K562 (cell line): ENCODE results near the gene E2F3. TPM values are rescaled to one million over a fixed set of nuclear protein-coding genes. Genes with fewer than 3 reads are reported as not detected.
A peak's percentile ranks its signal among the peaks of the same experiment; 100 is the strongest.

Experiments used
- ATAC-seq: fragments of 200-7000 bp; cut with Tn5 transposase; 3 replicates; pipeline ENCODE4 v1.9.1; 2020; ENCODE audit warnings: moderate library complexity
- BruUV-seq: library from RNA; stranded (reverse); fragments of 400-500 nt; replicated peaks from 2 replicates; lab custom pipeline; 2021; lab: Mats Ljungman, UMichigan
- CTCF ChIA-PET: fragments of 300-600 bp; formaldehyde crosslinking; extraction: SDS; loops from one replicate; lab custom pipeline; 2021; ENCODE audit warnings: low intra/inter-chr PET ratio; lab: Yijun Ruan, JAX
- POLR2A ChIA-PET: fragments of 300-600, 350-650 bp; sonication (Branson Sonifier 250); formaldehyde crosslinking; extraction: SDS; loops from one replicate; lab custom pipeline; 2021; ENCODE audit warnings: antibody characterized with exemption, inconsistent platforms; lab: Yijun Ruan, JAX
- DNase-seq, 4 experiments: peaks; one replicate each; pipeline versions ENCODE4 v3.0.0 to v3.0.0-alpha.2; 2011 to 2018; ENCODE audit warnings: low spot score in 3 of 4, mixed read lengths in 3 of 4; ENCODE audit errors: extremely low read depth in 1 of 4
- FAIRE-seq: peaks from 2 replicates; lab custom pipeline; 2011; peaks lifted over from hg19 to GRCh38; lab: Jason Lieb, UNC
- H2AFZ ChIP-seq: 2 replicates; pipeline ENCODE4 v1.6.0; 2011; ENCODE audit warnings: low read depth, low read length, control low read depth, inconsistent platforms
- H3K27ac ChIP-seq: fragments of 200-600 bp; 3 replicates; pipeline ENCODE4 v1.8.0; 2011; ENCODE audit warnings: low read depth, mild to moderate bottlenecking, control low read depth, inconsistent platforms, low read length, moderate library complexity, mixed read lengths; ENCODE audit errors: extremely low read depth
- H3K27me3 ChIP-seq, 2 experiments: fragments of 300-600 bp in 1 of 2; 2 replicates in 1 of 2; 3 replicates in 1 of 2; pipeline versions ENCODE4 v1.6.0 to v1.8.0; 2011; ENCODE audit warnings: inconsistent platforms in 2 of 2, low read length in 2 of 2, mild to moderate bottlenecking in 1 of 2, mixed read lengths in 1 of 2, moderate library complexity in 1 of 2; ENCODE audit not compliant: control insufficient read depth in 2 of 2, insufficient read depth in 2 of 2
- H3K36me3 ChIP-seq: fragments of 300-600 bp; 3 replicates; pipeline ENCODE4 v1.8.0; 2011; ENCODE audit warnings: mild to moderate bottlenecking, low read length, inconsistent platforms; ENCODE audit not compliant: control insufficient read depth, insufficient read depth
- H3K4me1 ChIP-seq, 2 experiments: fragments of 200-600 bp in 1 of 2; replicated peaks in 1 of 2; 2 replicates in 1 of 2; 3 replicates in 1 of 2; pipeline versions ENCODE4 v1.5.1 to v1.8.0; 2011; ENCODE audit warnings: inconsistent platforms in 2 of 2, low read length in 2 of 2, mild to moderate bottlenecking in 1 of 2, mixed read lengths in 1 of 2, moderate library complexity in 1 of 2; ENCODE audit not compliant: control insufficient read depth in 2 of 2, insufficient read depth in 2 of 2
- H3K4me2 ChIP-seq: 2 replicates; pipeline ENCODE4 v1.6.1; 2011; ENCODE audit warnings: low read length, control low read depth, inconsistent platforms, mixed read lengths; ENCODE audit not compliant: insufficient read depth
- H3K4me3 ChIP-seq: fragments of 200-600 bp; sonication (generic), shearing (Covaris generic); 2 replicates; pipeline ENCODE4 v1.5.1; 2016; ENCODE audit warnings: control low read depth, inconsistent platforms
- H3K79me2 ChIP-seq: fragments of 200-600 bp; 3 replicates; pipeline ENCODE4 v1.8.0; 2011; ENCODE audit warnings: low read length, inconsistent platforms; ENCODE audit not compliant: control insufficient read depth, insufficient read depth
- H3K9ac ChIP-seq, 2 experiments: 2 replicates each; pipeline versions ENCODE4 v1.6.0 to v1.6.1; 2011; ENCODE audit warnings: low read depth in 2 of 2, low read length in 2 of 2, control low read depth in 1 of 2, inconsistent platforms in 1 of 2, mild to moderate bottlenecking in 1 of 2, mixed read lengths in 1 of 2; ENCODE audit not compliant: insufficient read depth in 1 of 2
- H3K9me1 ChIP-seq: one replicate; pipeline ENCODE4 v1.6.0; 2011; ENCODE audit warnings: inconsistent platforms, mild to moderate bottlenecking, low read length, moderate library complexity; ENCODE audit not compliant: control insufficient read depth, insufficient read depth
- H3K9me3 ChIP-seq: replicated peaks from 2 replicates; pipeline ENCODE4 v1.5.1; 2011; ENCODE audit warnings: low read depth, low read length, inconsistent platforms; ENCODE audit not compliant: control insufficient read depth, insufficient read depth
- H4K20me1 ChIP-seq: replicated peaks from 2 replicates; pipeline ENCODE4 v1.6.1; 2011; ENCODE audit warnings: low read length, inconsistent platforms, mixed read lengths; ENCODE audit not compliant: control insufficient read depth, insufficient read depth
- ARNT ChIP-seq, 2 experiments: fragments of 450-650 bp; IDR thresholded peaks; 2 replicates each; pipeline ENCODE4 v1.6.1; 2016; ENCODE audit warnings: mild to moderate bottlenecking in 1 of 2
- CEBPG ChIP-seq, 3 experiments: fragments of 200-800 bp in 1 of 3; sonication (Bioruptor generic) in 1 of 3; sonication (generic) in 1 of 3; formaldehyde crosslinking in 1 of 3; IDR thresholded peaks in 2 of 3; conservative IDR thresholded peaks in 1 of 3; 2 replicates each; pipeline versions ENCODE4 v1.6.1 to v1.8.0; 2016 to 2022; ENCODE audit warnings: missing compliant biosample characterization in 2 of 3, missing genetic modification characterization in 2 of 3, mild to moderate bottlenecking in 1 of 3, missing genetic modification reagents in 1 of 3
- CREM ChIP-seq: IDR thresholded peaks from 2 replicates; pipeline ENCODE4 v1.6.1; 2014; ENCODE audit warnings: antibody characterized with exemption, low read depth
- CTBP1 ChIP-seq: fragments of 450-650 bp; IDR thresholded peaks from 2 replicates; pipeline ENCODE4 v1.6.1; 2016; ENCODE audit warnings: borderline replicate concordance
- MCM3 ChIP-seq: fragments of 450-650 bp; IDR thresholded peaks from 2 replicates; pipeline ENCODE4 v1.6.1; 2016
- MECOM ChIP-seq: fragments of 250-450 bp; sonication (Bioruptor Pico); IDR thresholded peaks from 2 replicates; pipeline ENCODE4 v1.8.0; 2022; ENCODE audit warnings: inconsistent platforms
- MTA2 ChIP-seq: fragments of 450-650 bp; IDR thresholded peaks from 2 replicates; pipeline ENCODE4 v1.6.1; 2016; ENCODE audit warnings: low read depth
- NRF1 ChIP-seq, 2 experiments: fragments of 450-650 bp; IDR thresholded peaks in 1 of 2; conservative IDR thresholded peaks in 1 of 2; 2 replicates each; pipeline ENCODE4 v1.6.1; 2014; ENCODE audit warnings: mild to moderate bottlenecking in 2 of 2
- RBM25 ChIP-seq: fragments of 200-400 bp; formaldehyde crosslinking; IDR thresholded peaks from 2 replicates; pipeline ENCODE4 v1.6.1; 2018; ENCODE audit warnings: low read length, low read depth, moderate library complexity; ENCODE audit not compliant: severe bottlenecking
- TRIM24 ChIP-seq, 2 experiments: fragments of 450-650 bp; IDR thresholded peaks; 2 replicates each; pipeline ENCODE4 v1.6.1; 2016
- ZFP1 ChIP-seq: fragments of 450-650 bp; formaldehyde crosslinking; IDR thresholded peaks from 2 replicates; pipeline ENCODE4 v1.4.0; 2020; ENCODE audit warnings: mild to moderate bottlenecking, mixed read lengths
- ZNF347 ChIP-seq: fragments of 450-650 bp; formaldehyde crosslinking; IDR thresholded peaks from 2 replicates; pipeline ENCODE4 v1.4.0; 2020; ENCODE audit warnings: low read depth, mild to moderate bottlenecking, moderate library complexity
- WGBS: fragments of 100-300 bp; shearing (Covaris generic); methylation state at CpG from one replicate; pipeline ENCODE4 v1.1.6; 2016; ENCODE audit warnings: low coverage, mixed read lengths; ENCODE audit not compliant: insufficient coverage; ENCODE audit errors: missing lambda C conversion rate; 5-methylcytosine and 5-hydroxymethylcytosine counted together
- in situ Hi-C: fragments of 300-500 bp; cut with MboI; formaldehyde crosslinking; loops from 4 replicates; pipeline ENCODE4 v1.15.0; 2018; ENCODE audit warnings: inconsistent platforms, mixed read lengths
- intact Hi-C: fragments of 100-400 bp; cut with micrococcal nuclease; formaldehyde crosslinking; loops from 2 replicates; pipeline ENCODE4 v1.14.2; 2022
- polyA plus RNA-seq, 8 experiments: library from polyadenylated mRNA; depleted of rRNA in 4 of 8; stranded (reverse) in 5 of 8; unstranded in 3 of 8; fragments of >200 nt; fragmentation: Nextera tagmentation in 2 of 8; fragmentation: Illumina TruSeq in 1 of 8; extraction: Ambion mirVana in 2 of 8; extraction: Trizol in 1 of 8; gene quantifications; 2 replicates each; pipeline versions ENCODE4 v1.2.1 to v1.2.3, GENCODE V29; 2011 to 2014; ENCODE audit warnings: inconsistent platforms in 1 of 8, missing spikeins in 1 of 8
- total RNA-seq, 7 experiments: library from RNA; depleted of rRNA in 6 of 7; stranded (reverse); fragments of >200 nt in 6 of 7; fragmentation: Illumina TruSeq in 2 of 7; extraction: Trizol in 2 of 7; gene quantifications; 2 replicates each; pipeline versions ENCODE4 v1.2.1 to v1.2.3, GENCODE V29; 2011 to 2021; ENCODE audit warnings: low replicate concordance in 1 of 7
- TF ChIP-seq, protein P1 (sequence below), 2 experiments: IDR thresholded peaks in 1 of 2; conservative IDR thresholded peaks in 1 of 2; 2 replicates each; pipeline ENCODE4 v1.6.1; 2016; ENCODE audit warnings: low read depth in 2 of 2, mild to moderate bottlenecking in 1 of 2, missing compliant biosample characterization in 1 of 2, missing genetic modification characterization in 1 of 2, moderate library complexity in 1 of 2
- TF ChIP-seq, protein P2 (sequence below): sonication (generic); formaldehyde crosslinking; IDR thresholded peaks from 2 replicates; pipeline ENCODE4 v1.8.1; 2023; ENCODE audit warnings: mild to moderate bottlenecking, missing genetic modification reagents

E2F3 gene
- total and polyA plus RNA-seq, 9 of the 15 experiments (the other 6 are each of a cell fraction or from before 2014, with no cell fraction given): 11.1 to 44.7 (median 27.2) TPM

DNA sequence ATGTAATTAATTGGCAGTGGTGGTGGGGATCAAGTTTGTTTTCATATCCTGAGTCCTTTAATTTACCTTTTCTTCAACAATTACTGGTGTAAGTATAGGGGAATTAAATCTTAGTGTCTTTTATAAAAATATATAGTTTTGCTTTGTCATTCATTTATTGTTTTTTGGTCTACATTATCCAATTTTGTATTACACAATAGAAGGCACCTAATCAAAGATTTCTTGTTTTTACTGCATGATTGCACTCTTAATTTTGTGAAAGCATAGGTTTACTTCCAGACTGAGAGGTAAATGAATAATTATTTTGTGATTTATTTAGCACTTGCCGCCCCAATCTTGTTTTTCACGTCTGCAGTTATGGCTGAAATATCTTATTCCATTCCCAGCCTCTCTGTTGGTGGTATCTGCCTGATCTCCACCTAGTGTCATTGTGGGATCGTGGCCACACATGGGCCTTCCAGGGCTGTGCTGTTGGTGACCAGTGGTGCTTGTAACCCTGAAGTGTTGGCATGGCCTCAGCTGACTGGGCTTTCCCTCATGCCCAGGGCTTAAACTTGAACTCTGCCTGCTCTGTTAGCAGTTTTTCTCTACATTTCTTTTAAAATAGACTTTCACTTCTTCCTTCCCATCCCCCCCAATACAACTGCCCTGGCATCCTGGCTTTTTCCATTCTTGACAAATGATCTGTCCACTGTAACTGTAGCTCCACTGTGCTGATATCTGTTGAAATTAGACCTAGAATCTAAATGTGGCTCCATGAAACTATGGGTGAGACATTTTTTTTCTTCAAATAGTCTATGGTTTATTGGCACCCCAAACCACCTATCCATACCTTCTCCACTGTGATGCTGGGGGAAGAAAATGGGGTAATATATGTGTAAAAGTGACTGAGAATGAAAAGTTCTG lies 24.8 kb downstream of the E2F3 start:
- in situ Hi-C loops (no loop called here), intact Hi-C loops (no loop called here)
- Histone ChIP-seq H3K27ac (peak overlapping the region; percentile 19; the same call in 1 of the 3 replicates), H3K4me2 (0 out of 2 replicates have a peak overlapping the region, but pooled peaks have one; percentile 14), H3K36me3 (peaks cover 66% of the 10 kb centered on the region), H4K20me1 (peaks cover 28% of the 10 kb centered on the region), H3K9ac (peak overlapping the region in 1 of 2 experiments; percentile 50; a peak in 1 of 4 replicates), H3K27me3 (no peaks in the 10 kb centered on the region), H3K9me1 (peaks cover 2% of the 10 kb centered on the region), H3K79me2 (peaks cover 99% of the 10 kb centered on the region), H3K4me3 (no peak overlapping the region), H3K4me1 (peaks cover 36 to 48% of the 10 kb centered on the region in 2 experiments), H2AFZ (no peak overlapping the region), H3K9me3 (no peaks in the 10 kb centered on the region)
- ChIA-PET CTCF (no interaction called here), POLR2A (interaction anchor here (1.1 to 2.1 kb wide), 4 partner anchors 9 to 22 kb away, joined by 4 to 11 read pairs (median 4); no protein-coding TSS in a partner anchor)
- DNase-seq (peak in 1 of 4 experiments; percentile 53), FAIRE-seq (no peak), ATAC-seq (peak; percentile 60)
- no TSS peak for BruUV-seq
- WGBS: 9% methylated on average over 3 of the region's 3 CpGs
- no peak for TF ChIP-seq RBM25
- TF ChIP-seq CREM: no peak
- no peak for TF ChIP-seq NRF1 (conservative IDR thresholded peaks at IDR 0.05 in 1 of 2, IDR thresholded peaks at IDR 0.05 in 1 of 2)
- TF ChIP-seq, protein P1, sequence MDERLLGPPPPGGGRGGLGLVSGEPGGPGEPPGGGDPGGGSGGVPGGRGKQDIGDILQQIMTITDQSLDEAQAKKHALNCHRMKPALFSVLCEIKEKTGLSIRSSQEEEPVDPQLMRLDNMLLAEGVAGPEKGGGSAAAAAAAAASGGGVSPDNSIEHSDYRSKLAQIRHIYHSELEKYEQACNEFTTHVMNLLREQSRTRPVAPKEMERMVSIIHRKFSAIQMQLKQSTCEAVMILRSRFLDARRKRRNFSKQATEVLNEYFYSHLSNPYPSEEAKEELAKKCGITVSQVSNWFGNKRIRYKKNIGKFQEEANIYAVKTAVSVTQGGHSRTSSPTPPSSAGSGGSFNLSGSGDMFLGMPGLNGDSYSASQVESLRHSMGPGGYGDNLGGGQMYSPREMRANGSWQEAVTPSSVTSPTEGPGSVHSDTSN (CRISPR knock-in tag; IDR thresholded peaks at IDR 0.05; ENCODE audit: low read depth): no peak
- TF ChIP-seq, protein P1 (tag; conservative IDR thresholded peaks at IDR 0.05; ENCODE audit: low read depth): 0 out of 2 replicates have a peak, but pooled peaks have one; percentile 37
- TF ChIP-seq MTA2: no peak
- no peak for TF ChIP-seq MECOM (CRISPR knock-in tag)
- no peak for TF ChIP-seq ARNT (IDR thresholded peaks at IDR 0.05)
- no peak for TF ChIP-seq MCM3
- no peak for TF ChIP-seq ZFP1 (CRISPR knock-in tag)
- TF ChIP-seq, protein P2, sequence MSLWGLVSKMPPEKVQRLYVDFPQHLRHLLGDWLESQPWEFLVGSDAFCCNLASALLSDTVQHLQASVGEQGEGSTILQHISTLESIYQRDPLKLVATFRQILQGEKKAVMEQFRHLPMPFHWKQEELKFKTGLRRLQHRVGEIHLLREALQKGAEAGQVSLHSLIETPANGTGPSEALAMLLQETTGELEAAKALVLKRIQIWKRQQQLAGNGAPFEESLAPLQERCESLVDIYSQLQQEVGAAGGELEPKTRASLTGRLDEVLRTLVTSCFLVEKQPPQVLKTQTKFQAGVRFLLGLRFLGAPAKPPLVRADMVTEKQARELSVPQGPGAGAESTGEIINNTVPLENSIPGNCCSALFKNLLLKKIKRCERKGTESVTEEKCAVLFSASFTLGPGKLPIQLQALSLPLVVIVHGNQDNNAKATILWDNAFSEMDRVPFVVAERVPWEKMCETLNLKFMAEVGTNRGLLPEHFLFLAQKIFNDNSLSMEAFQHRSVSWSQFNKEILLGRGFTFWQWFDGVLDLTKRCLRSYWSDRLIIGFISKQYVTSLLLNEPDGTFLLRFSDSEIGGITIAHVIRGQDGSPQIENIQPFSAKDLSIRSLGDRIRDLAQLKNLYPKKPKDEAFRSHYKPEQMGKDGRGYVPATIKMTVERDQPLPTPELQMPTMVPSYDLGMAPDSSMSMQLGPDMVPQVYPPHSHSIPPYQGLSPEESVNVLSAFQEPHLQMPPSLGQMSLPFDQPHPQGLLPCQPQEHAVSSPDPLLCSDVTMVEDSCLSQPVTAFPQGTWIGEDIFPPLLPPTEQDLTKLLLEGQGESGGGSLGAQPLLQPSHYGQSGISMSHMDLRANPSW (CRISPR knock-in tag): no peak
- no peak for TF ChIP-seq ZNF347
- TF ChIP-seq TRIM24 (IDR thresholded peaks at IDR 0.05): no peak
- no peak for TF ChIP-seq CTBP1
- no peak for TF ChIP-seq CEBPG (CRISPR knock-in tag; IDR thresholded peaks at IDR 0.05)
- TF ChIP-seq CEBPG (tag; conservative IDR thresholded peaks at IDR 0.05 in 1 of 2, IDR thresholded peaks at IDR 0.05 in 1 of 2): peak; percentile 17 to 68; a peak in 2 of 4 replicates
